ENCODE measurements around the gene GGT6.
A peak's percentile ranks its signal among the peaks of the same experiment; 100 is the strongest.
"Not testable (repeated sequence)": the region's sequence is repeated elsewhere in the genome, so short reads cannot be mapped to it uniquely, and the experiment has no call there.

Gene GGT6

GRCh38 chr17:4599505-4600281 lies 39.3 kb upstream of the GGT6 start:
- peak overlapping the region; percentile 19 for H3K4me3 ChIP-seq (ENCODE audit: low read length)
- 20% methylated on average over 25 of the region's 25 CpGs for WGBS
- no peaks in the 10 kb centered on the region for H3K36me3 ChIP-seq (ENCODE audit: insufficient read depth, low read length)
- H3K27me3 ChIP-seq (ENCODE audit: insufficient read depth, low read length): no peaks in the 10 kb centered on the region
- H3K27ac ChIP-seq (ENCODE audit: low read depth, low read length): peak overlapping the region; percentile 62; the same call in 1 of the 2 replicates
- no peak overlapping the region for H3K9ac ChIP-seq (ENCODE audit: low read depth, low read length)
- peaks cover 25% of the 10 kb centered on the region for H3K4me1 ChIP-seq (ENCODE audit: insufficient read depth, low read length)
- H3K9me3 ChIP-seq (ENCODE audit: insufficient read depth, low read depth, low read length): no peaks in the 10 kb centered on the region

GRCh38 chr17:4598776-4599504 lies 38.6 kb upstream of the GGT6 start:
- Histone ChIP-seq H3K4me1 (ENCODE audit: insufficient read depth, low read length) (peaks cover 25% of the 10 kb centered on the region), H3K4me3 (ENCODE audit: low read length) (no peak overlapping the region), H3K9ac (ENCODE audit: low read depth, low read length) (no peak overlapping the region), H3K27me3 (ENCODE audit: insufficient read depth, low read length) (no peaks in the 10 kb centered on the region), H3K9me3 (ENCODE audit: insufficient read depth, low read depth, low read length) (no peaks in the 10 kb centered on the region), H3K36me3 (ENCODE audit: insufficient read depth, low read length) (no peaks in the 10 kb centered on the region), H3K27ac (ENCODE audit: low read depth, low read length) (no peak overlapping the region)
- WGBS: 77% methylated on average over 20 of the region's 20 CpGs

- H3K9me3 ChIP-seq (ENCODE audit: insufficient read depth, low read depth, low read length): no peaks in the 10 kb centered on the region
- peaks cover 25% of the 10 kb centered on the region for H3K4me1 ChIP-seq (ENCODE audit: insufficient read depth, low read length)
- no peaks in the 10 kb centered on the region for H3K36me3 ChIP-seq (ENCODE audit: insufficient read depth, low read length)
- H3K9ac ChIP-seq (ENCODE audit: low read depth, low read length): no peak overlapping the region
- H3K4me3 ChIP-seq (ENCODE audit: low read length): no peak overlapping the region
- 85% methylated on average over 13 of the region's 13 CpGs for WGBS
- no peaks in the 10 kb centered on the region for H3K27me3 ChIP-seq (ENCODE audit: insufficient read depth, low read length)
- no peak overlapping the region for H3K27ac ChIP-seq (ENCODE audit: low read depth, low read length)
These were observed 37.6 kb upstream of the GGT6 start for GRCh38 chr17:4597975-4598374.

GRCh38 chr17:4596636-4597380 lies 36.4 kb upstream of the GGT6 start:
- H3K27me3 ChIP-seq (ENCODE audit: insufficient read depth, low read length): no peaks in the 10 kb centered on the region
- no peak overlapping the region for H3K27ac ChIP-seq (ENCODE audit: low read depth, low read length)
- no peak overlapping the region for H3K4me3 ChIP-seq (ENCODE audit: low read length)
- H3K4me1 ChIP-seq (ENCODE audit: insufficient read depth, low read length): peaks cover 25% of the 10 kb centered on the region
- no peaks in the 10 kb centered on the region for H3K36me3 ChIP-seq (ENCODE audit: insufficient read depth, low read length)
- no peak overlapping the region for H3K9ac ChIP-seq (ENCODE audit: low read depth, low read length)
- WGBS: 94% methylated on average over 36 of the region's 36 CpGs
- no peaks in the 10 kb centered on the region for H3K9me3 ChIP-seq (ENCODE audit: insufficient read depth, low read depth, low read length)

- WGBS: 94% methylated on average over 22 of the region's 23 CpGs
- not testable (repeated sequence) for H3K4me3 ChIP-seq (ENCODE audit: low read length); H3K36me3 ChIP-seq (ENCODE audit: insufficient read depth, low read length); H3K27ac ChIP-seq (ENCODE audit: low read depth, low read length); H3K9me3 ChIP-seq (ENCODE audit: insufficient read depth, low read depth, low read length); H3K27me3 ChIP-seq (ENCODE audit: insufficient read depth, low read length); H3K9ac ChIP-seq (ENCODE audit: low read depth, low read length)
- peaks cover 23% of the 10 kb centered on the region for H3K4me1 ChIP-seq (ENCODE audit: insufficient read depth, low read length)
These were observed 35.4 kb upstream of the GGT6 start for GRCh38 chr17:4595685-4596342.

- Histone ChIP-seq H3K4me1 (ENCODE audit: insufficient read depth, low read length) (peaks cover 16% of the 10 kb centered on the region), H3K27ac (ENCODE audit: low read depth, low read length) (no peak overlapping the region), H3K9ac (ENCODE audit: low read depth, low read length) (no peak overlapping the region), H3K4me3 (ENCODE audit: low read length) (no peak overlapping the region), H3K36me3 (ENCODE audit: insufficient read depth, low read length) (no peaks in the 10 kb centered on the region), H3K9me3 (ENCODE audit: insufficient read depth, low read depth, low read length) (no peaks in the 10 kb centered on the region), H3K27me3 (ENCODE audit: insufficient read depth, low read length) (no peaks in the 10 kb centered on the region)
- 46% methylated on average over 29 of the region's 29 CpGs for WGBS
These were observed 34.7 kb upstream of the GGT6 start for GRCh38 chr17:4594931-4595684.

- Histone ChIP-seq H3K27me3 (ENCODE audit: insufficient read depth, low read length) (no peaks in the 10 kb centered on the region), H3K9me3 (ENCODE audit: insufficient read depth, low read depth, low read length) (no peaks in the 10 kb centered on the region), H3K36me3 (ENCODE audit: insufficient read depth, low read length) (no peaks in the 10 kb centered on the region), H3K4me1 (ENCODE audit: insufficient read depth, low read length) (peaks cover 11% of the 10 kb centered on the region), H3K27ac (ENCODE audit: low read depth, low read length) (no peak overlapping the region), H3K9ac (ENCODE audit: low read depth, low read length) (no peak overlapping the region), H3K4me3 (ENCODE audit: low read length) (no peak overlapping the region)
- WGBS: 94% methylated on average over 7 of the region's 7 CpGs
These were observed 34.0 kb upstream of the GGT6 start for GRCh38 chr17:4594406-4594805.

GRCh38 chr17:4593021-4593421 lies 32.6 kb upstream of the GGT6 start:
- 83% methylated on average over 13 of the region's 14 CpGs for WGBS
- H3K36me3 ChIP-seq (ENCODE audit: insufficient read depth, low read length): no peaks in the 10 kb centered on the region
- no peaks in the 10 kb centered on the region for H3K27me3 ChIP-seq (ENCODE audit: insufficient read depth, low read length)
- no peaks in the 10 kb centered on the region for H3K9me3 ChIP-seq (ENCODE audit: insufficient read depth, low read depth, low read length)
- H3K4me1 ChIP-seq (ENCODE audit: insufficient read depth, low read length): peaks cover 5% of the 10 kb centered on the region
- H3K4me3 ChIP-seq (ENCODE audit: low read length): no peak overlapping the region
- no peak overlapping the region for H3K9ac ChIP-seq (ENCODE audit: low read depth, low read length)
- H3K27ac ChIP-seq (ENCODE audit: low read depth, low read length): no peak overlapping the region

GRCh38 chr17:4592240-4593005 lies 32.0 kb upstream of the GGT6 start:
- Histone ChIP-seq H3K27ac (ENCODE audit: low read depth, low read length) (no peak overlapping the region), H3K9me3 (ENCODE audit: insufficient read depth, low read depth, low read length) (no peaks in the 10 kb centered on the region)
- WGBS: 92% methylated on average over 11 of the region's 11 CpGs

GRCh38 chr17:4591529-4591928 lies 31.2 kb upstream of the GGT6 start:
- H3K27me3 ChIP-seq (ENCODE audit: insufficient read depth, low read length): peaks cover 7% of the 10 kb centered on the region
- H3K4me1 ChIP-seq (ENCODE audit: insufficient read depth, low read length): peaks cover 5% of the 10 kb centered on the region; the same call in 1 of the 2 replicates
- H3K4me3 ChIP-seq (ENCODE audit: low read length): no peak overlapping the region
- no peak overlapping the region for H3K27ac ChIP-seq (ENCODE audit: low read depth, low read length)
- no peaks in the 10 kb centered on the region for H3K36me3 ChIP-seq (ENCODE audit: insufficient read depth, low read length)
- no peak overlapping the region for H3K9ac ChIP-seq (ENCODE audit: low read depth, low read length)
- no peaks in the 10 kb centered on the region for H3K9me3 ChIP-seq (ENCODE audit: insufficient read depth, low read depth, low read length)
- 68% methylated on average over 12 of the region's 12 CpGs for WGBS

More at GRCh38 chr17:4592240-4593005, 32.0 kb upstream of the GGT6 start:
- Histone ChIP-seq H3K4me3 (ENCODE audit: low read length) (no peak overlapping the region), H3K4me1 (ENCODE audit: insufficient read depth, low read length) (peaks cover 5% of the 10 kb centered on the region; the same call in 1 of the 2 replicates), H3K9ac (ENCODE audit: low read depth, low read length) (no peak overlapping the region), H3K36me3 (ENCODE audit: insufficient read depth, low read length) (no peaks in the 10 kb centered on the region), H3K27me3 (ENCODE audit: insufficient read depth, low read length) (no peaks in the 10 kb centered on the region)
